Activated CD8-positive, alpha-beta memory T cell treated with anti-CD3 and anti-CD28 coated beads for 48 hours (primary cell): ENCODE measurements around the gene ZNF544.

ENCODE experiments used
- DNase-seq, 3 experiments: peaks; one replicate each; pipeline ENCODE4 v3.0.0-alpha.2; 2020; ENCODE audit warnings: low read depth in 2 of 3, low spot score in 2 of 3

Gene ZNF544

DNA sequence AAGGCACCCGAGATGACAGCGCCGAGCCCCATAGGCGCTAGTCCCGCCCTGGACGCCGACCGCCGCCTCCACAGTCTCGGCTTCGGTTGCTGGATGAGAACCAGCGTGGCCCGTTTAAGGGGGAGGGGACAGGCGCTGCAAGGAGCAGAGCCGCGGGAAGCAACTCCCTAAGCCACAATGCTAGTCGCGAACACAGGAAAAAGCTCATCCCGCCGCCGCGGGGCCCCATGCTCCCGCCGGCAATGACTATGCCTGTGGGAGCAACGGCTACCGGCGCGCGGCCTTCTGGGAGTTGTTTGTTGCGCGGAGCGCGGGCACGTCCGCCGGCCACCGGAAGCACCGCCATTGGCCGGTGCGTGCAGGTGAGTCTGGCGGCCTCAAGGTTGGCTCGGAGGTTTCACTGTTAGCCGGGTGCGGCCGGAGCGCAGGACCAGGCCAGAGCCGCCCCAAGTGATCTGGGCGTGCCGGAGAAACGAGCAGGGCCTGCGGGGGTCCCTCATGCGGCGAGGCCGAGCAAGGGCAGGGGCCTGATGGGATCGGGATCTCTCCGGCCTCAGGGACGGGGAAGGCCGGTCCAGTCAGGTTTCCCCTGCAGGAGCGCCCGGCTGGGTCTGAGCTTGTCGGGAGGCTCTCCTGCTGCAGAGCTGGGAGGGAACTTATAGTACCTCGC is at the start of gene ZNF544:
ZNF544 (plus strand) TSS at position 330 of the 670 bp plus-strand sequence. CDS start 15,110 bp downstream, outside the sequence.
- peak; percentile 35 to 60 (median 55) for DNase-seq

DNA sequence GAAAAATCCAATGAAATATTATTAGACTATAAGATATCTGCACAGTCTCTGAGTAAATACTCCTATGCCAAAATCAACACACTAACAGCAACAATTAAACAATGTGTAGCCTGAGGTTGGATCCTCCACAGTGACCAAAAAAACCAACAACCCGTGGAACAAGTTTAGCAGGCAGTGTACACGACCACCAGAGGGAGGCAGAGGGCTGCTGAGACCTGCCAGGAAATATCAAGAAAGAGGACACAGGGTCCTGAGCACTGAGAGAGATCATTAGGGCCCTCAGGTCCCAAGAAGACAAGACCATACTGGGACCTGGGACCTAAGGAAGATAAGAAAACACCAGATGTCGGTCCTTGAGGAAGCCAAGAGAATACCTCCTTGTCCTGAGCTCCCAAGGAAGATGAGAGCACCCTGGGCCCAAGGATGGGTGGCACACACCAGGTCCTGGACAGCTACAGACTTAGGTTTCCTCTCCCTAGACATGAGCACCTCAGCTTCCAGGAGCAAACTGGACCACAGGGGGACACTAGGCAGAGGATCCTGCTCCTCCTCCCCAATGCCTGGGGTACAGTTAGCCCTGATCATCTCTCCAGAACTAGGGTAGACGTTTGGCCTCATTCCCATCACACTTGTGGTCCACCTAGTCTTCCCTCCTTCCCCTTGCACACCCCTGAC is 46.7 kb upstream of the ZNF544 start:
- DNase-seq: peak in 2 of 3 experiments; percentile 29 to 31

DNA sequence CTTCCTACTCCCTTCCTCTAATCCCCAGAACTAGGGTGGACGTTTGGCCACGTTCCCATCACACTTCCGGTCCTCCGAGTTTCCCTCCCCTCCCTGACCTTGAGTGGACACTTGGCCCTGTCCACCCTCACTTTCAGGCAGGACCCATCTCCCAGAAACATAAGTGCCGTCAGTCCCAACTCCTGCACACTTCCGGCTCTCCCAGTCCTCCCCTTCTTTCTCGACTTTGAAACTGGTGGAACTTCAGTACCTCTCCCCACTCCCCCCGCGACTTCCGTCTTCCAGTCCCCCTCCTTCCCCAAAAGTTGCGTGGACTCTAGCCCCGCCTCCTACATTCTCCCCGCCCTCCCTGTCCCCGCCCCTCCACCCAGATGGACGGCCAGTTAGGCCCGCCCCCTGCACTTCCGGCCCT is 46.1 kb upstream of the ZNF544 start:
- DNase-seq: no peak

DNA sequence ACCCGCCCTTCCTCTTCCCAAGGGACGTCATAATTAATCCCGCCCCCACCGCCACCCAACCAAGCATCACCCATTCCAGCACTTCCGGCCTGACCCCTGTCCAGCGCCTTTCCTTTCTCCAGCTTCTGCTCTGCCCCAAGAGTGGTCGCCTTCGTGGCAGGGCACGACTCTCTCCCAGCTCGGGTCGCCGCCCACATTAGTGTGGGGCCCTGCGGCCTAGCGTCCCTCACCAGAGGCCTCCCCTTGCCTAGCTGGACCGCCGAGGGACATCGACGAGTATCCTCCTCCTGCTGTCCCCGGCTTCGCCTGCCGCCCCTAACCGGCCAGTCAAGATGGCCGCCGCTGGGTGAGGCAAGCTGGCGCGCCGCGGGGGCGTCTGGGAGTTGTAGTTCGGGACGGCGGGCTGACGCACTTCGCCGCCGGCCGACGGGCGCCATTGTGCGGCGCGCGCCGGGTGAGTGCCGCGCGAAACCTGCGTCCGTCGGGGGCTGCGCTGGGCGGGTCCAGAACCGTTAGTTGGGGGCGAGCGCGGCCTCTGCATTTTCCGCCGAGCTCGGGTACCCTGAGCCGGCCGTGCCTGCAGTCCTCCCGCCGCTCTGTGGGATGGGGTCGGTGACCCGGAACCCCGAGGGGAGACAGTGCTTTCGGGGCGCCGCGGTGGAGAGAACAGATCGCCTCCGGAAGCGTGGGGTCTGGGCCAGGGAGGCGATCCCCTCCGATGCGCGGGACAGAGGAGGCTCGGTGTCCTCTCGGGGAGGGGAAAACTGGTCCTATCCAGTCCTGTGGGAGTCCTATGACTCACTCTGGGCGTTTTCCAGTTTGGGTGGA is 45.5 kb upstream of the ZNF544 start, which contains the start of gene ZNF274:
ZNF274 (plus strand) TSS at position 73 of the 828 bp plus-strand sequence. CDS start 905 bp downstream, outside the sequence.
- peak; percentile 82 to 92 (median 85) for DNase-seq

- peak in 1 of 3 experiments; percentile 20 for DNase-seq
Observed at GRCh38 chr19:58183817-58184215, 44.9 kb upstream of the ZNF544 start.

GRCh38 chr19:58196901-58197616 is 31.7 kb upstream of the ZNF544 start:
- DNase-seq: no peak

GRCh38 chr19:58203814-58204475 is 24.8 kb upstream of the ZNF544 start:
- no peak for DNase-seq

- DNase-seq: no peak
Observed at GRCh38 chr19:58204566-58204965, 24.1 kb upstream of the ZNF544 start.

GRCh38 chr19:58209577-58209976 is 19.1 kb upstream of the ZNF544 start:
- DNase-seq: no peak

- no peak for DNase-seq
Observed at GRCh38 chr19:58212336-58213074, 16.2 kb upstream of the ZNF544 start.

DNA sequence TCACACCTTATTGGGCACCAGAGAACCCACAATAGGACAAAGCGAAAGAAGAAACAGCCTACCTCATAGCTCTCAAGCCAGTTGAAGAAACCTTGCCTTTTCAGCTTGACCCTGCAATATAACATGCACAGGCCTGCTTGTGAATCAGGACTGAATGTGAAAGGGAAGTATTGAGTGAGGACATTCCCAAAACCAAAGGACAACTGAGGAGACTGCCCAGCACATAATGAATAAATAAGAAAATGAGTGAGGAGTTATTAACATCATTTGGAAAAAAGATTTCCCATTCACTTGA is 15.7 kb upstream of the ZNF544 start:
- no peak for DNase-seq

GRCh38 chr19:58217069-58217481 is 11.6 kb upstream of the ZNF544 start:
- no peak for DNase-seq

DNA sequence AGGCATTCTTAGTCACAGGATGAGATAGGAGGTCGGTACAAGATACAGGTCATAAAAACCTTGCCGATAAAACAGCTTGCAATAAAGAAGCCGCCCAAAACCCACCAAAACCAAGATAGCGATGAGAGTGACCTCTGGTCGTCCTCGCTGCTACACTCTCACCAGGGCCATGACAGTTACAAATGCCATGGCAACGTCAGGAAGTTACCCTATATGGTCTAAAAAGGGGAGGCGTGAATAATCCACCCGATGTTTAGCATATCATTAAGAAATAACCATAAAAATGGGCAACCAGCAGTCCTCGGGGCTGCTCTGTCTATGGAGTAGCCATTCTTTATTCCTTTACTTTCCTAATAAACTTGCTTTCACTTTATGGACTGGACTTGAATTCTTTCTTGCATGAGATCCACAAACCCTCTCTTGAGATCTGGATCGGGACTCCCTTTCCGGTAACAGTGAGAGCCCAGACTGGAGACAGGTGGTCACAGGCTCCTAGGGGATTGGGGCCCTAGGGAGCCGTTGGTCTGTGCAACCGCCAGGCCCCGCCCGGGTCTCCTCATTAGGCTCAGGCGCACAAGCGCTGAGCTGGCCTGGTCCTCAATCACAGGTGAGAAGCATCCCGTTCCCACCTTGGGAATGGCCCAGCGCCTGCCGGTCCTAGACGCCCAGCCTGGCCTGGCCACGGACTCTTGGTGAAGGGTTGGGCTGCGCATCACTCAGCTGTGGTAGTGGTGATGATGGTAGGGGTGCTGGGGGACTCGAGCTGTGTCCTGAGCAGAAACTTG is 10.9 kb upstream of the ZNF544 start:
- DNase-seq: no peak

DNA sequence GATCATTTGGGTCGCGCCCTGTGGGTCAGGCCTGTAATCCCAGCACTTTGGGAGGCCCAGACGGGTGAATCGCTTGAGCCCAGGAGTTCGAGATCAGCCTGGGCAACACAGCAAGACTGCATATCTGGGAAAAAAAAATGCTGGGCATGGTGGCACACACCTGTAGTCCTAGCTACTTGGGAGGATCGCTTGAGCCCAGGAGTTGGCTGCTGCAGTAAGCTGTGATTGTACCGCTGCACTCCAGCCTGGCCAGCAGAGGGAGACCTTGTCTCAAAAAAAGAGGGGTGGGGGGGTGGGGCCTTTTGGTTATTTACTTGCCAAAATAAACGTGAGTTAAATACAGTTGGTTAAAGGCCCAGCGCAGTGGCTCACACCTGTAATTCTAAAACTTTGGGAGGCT is 9.8 kb upstream of the ZNF544 start:
- no peak for DNase-seq

DNA sequence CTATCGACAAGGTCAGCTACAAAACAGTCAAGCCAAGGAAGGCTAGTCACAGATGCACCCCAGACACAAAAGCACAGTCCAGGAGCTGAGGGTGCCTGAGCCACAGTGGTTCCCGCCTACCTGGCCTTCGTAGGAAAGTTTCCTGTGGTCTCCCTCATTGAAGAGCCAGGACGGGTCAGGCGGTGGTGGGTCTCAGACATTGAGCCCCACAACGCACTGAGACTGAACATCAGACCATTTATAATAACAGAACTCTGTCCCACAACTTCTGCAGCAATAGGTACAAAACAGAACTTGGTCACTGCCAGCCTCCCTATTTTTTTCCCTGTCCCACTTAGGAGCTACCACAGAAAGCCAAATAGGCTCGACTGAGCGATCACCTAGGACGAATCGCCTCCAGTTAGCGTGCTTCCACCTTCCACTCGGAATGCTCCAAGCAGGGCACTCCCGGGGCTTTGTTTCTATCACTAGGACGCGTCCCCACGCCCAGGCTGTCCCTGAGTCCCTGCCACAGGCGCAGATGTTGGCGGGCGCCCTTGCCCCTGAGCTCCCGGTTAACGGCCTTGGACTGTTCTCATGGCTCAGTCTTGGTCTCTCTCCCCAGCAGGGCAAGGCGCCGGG is 640 bp upstream of the ZNF544 start:
- peak in 1 of 3 experiments; percentile 4 for DNase-seq

DNA sequence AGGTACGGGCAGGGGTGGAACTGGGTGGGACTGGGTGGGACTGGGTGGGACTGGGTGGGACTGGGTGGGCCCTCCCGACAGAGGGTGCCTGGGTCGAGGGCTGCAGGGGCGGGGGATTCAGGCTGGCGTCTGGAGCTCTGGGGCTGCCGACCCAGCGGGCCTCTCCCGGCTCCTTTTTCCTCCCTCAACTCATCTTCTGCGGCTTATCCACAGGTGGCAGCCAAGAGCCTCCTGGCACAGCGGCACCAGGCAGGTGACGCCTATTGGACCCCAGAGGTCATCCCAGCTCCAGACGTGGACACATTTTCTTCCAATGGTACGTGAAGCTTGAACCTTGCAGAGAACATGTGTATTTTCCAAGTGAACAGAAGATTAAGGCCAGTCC is 533 bp downstream of the ZNF544 start:
- DNase-seq: peak in 1 of 3 experiments; percentile 4

GRCh38 chr19:58237324-58237723 is 8.6 kb downstream of the ZNF544 start:
- DNase-seq: no peak

- no peak for DNase-seq
Observed at GRCh38 chr19:58243351-58243750, 14.6 kb downstream of the ZNF544 start.

DNA sequence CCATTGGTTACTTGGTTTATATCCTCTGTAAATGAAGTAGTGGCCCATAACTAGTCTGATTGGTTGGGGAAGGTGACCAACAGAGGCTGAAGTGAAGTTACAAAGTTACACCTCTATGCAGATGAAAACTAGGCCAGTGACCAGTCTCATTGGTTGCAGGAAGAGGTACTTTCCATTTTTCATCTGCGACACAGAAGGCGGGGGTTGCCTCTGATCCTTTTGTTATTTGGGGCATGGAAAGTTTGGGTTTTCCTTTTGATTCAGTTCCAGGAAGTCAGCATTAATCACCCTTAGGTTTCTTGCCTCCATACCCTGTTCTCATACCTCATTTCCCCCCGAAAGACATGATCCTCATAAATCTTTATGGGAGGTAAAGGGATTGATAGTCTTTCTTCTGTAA is 20.2 kb downstream of the ZNF544 start:
- DNase-seq: no peak
